Choroid plexus epithelial cell (primary cell): ENCODE measurements around the gene SHC3.

Experiments
- DNase-seq: peaks from one replicate; pipeline ENCODE4 v3.0.0-alpha.2; 2010; ENCODE audit warnings: low read depth
- H3K4me3 ChIP-seq: 2 replicates; pipeline ENCODE4 v1.5.1; 2011; ENCODE audit warnings: low read depth, mild to moderate bottlenecking, control low read depth, low read length, moderate library complexity
- CTCF ChIP-seq: conservative IDR thresholded peaks from 2 replicates; pipeline ENCODE4 v1.5.1; 2011; ENCODE audit warnings: low read depth, mild to moderate bottlenecking, control low read depth, inconsistent platforms, low read length, moderate library complexity

SHC3 gene

GRCh38 chr9:89014153-89014552 is 164.5 kb downstream of the SHC3 start:
- no peak overlapping the region for H3K4me3 ChIP-seq
- TF ChIP-seq CTCF = no peak
- no peak for DNase-seq

- TF ChIP-seq CTCF = no peak
- no peak overlapping the region for H3K4me3 ChIP-seq
Measured at GRCh38 chr9:89013660-89014059, 165.0 kb downstream of the SHC3 start.

GRCh38 chr9:89012294-89013042 is 166.2 kb downstream of the SHC3 start:
- DNase-seq = no peak
- no peak for TF ChIP-seq CTCF
- H3K4me3 ChIP-seq = no peak overlapping the region

More at GRCh38 chr9:89013660-89014059, 165.0 kb downstream of the SHC3 start:
- DNase-seq = no peak

GRCh38 chr9:89011683-89012082 is 166.9 kb downstream of the SHC3 start:
- H3K4me3 ChIP-seq = no peak overlapping the region
- DNase-seq = no peak
- TF ChIP-seq CTCF = no peak

GRCh38 chr9:89010526-89011111 is 168.0 kb downstream of the SHC3 start:
- DNase-seq = no peak
- no peak for TF ChIP-seq CTCF
- no peak overlapping the region for H3K4me3 ChIP-seq

GRCh38 chr9:89010056-89010455 is 168.6 kb downstream of the SHC3 start:
- TF ChIP-seq CTCF = no peak
- no peak for DNase-seq
- H3K4me3 ChIP-seq = no peak overlapping the region

- no peak overlapping the region for H3K4me3 ChIP-seq
- TF ChIP-seq CTCF = no peak
- DNase-seq = no peak
Measured at GRCh38 chr9:89009546-89009840, 169.1 kb downstream of the SHC3 start.
